ENCODE results near the gene GLIS1. TPM values are rescaled to one million over a fixed set of nuclear protein-coding genes. Genes with fewer than 3 reads are reported as not detected.

GLIS1 gene
- total RNA-seq, 1 donor from 2014 or later: not detected

DNA sequence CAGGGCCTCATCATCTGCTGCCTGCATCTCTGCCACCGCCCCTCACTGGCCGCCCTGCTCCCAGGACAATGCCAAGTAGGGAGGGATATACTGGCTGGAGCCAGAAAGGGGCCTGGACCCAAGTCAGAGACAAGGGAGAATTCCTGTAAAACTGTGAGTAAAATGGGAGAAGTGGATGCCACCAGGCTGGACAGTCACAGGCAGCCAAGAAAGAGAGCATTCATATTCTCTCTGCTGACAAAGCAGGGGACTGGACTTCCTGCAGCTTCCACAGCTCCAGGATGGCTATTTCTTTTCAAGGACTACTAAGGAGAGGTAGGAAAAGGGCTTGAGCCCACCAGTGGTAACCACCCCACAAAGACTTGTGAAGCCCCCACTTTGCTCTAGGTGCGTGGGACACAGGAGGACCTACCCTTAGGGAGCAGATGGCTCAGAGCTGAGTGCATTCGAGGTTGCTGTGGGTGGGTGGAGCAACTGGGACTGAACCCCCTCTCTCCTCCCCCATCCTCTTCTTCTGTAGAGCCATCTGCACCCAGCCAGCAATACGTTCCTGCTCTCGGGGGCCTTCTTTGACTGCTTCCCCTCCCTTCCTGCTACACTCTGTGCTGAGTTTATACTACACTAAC is 57.5 kb downstream of the GLIS1 start:
- intact Hi-C loops (cut with micrococcal nuclease): loop anchor here (10.0 kb wide), 1 partner anchor 407 kb away; no protein-coding TSS in a partner anchor

DNA sequence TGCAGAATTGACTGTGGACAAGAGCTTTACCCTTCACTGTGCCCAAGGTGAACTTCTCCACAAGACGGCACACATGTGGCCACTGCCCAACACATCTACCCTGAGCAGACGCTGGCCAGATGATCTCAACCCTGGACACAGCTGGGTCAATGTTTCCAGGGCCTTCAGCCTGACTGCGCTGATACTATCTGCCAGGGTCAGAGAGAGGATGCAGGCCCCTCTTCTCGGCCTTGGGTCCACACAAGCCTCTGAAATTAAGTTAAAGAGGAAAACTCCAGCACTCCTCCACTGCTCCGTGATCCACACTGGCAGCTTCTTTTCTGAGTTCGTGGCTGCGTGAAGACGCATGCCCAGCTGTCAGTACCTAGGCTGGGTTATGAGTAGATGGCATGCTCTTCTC is 58.1 kb downstream of the GLIS1 start:
- intact Hi-C loops (cut with micrococcal nuclease): loop anchor here (10.0 kb wide), 1 partner anchor 406 kb away; no protein-coding TSS in a partner anchor

DNA sequence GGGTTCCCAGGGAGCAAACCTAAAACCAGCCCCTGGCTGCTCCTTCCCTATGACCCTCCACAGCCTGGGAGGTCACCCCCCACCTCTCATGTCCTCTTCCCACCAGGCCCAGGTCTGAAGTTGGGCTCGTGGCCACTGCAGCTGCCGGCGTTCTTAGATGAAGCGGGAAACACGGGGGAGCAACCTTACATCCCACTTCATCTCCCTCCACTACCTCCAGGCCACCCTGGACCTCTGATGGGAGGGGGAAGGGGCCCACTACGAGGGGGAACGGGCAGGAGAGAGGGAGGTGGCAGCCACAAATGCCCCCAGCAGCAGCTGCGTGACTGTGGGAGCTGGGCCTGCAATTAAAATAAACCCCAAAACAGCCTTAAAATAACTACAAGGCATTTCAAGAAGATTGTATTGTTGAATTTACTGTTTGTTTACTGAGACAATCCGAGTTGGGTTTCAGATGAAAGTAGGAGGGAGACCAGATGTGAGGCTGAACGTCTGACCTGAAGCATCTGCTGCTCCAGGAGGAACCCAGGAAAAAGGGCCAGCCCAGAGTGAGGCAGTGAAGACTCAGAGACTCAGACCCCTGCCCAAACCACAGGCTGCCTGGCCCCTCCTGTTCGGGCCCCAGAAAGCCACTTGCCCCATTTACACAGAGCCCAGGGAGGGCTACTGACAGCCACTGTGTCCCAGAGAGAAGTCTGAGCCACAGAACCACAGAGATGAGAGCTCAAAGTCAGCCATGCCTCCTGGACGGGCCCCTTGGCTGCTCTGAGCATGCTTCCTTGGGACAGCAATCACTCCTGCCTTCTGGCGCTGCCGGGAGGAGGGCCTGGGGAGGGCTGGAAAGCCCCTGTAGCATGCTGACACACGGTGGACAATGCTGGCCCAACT is 59.8 kb downstream of the GLIS1 start:
- intact Hi-C loops (cut with micrococcal nuclease): no loop called here

DNA sequence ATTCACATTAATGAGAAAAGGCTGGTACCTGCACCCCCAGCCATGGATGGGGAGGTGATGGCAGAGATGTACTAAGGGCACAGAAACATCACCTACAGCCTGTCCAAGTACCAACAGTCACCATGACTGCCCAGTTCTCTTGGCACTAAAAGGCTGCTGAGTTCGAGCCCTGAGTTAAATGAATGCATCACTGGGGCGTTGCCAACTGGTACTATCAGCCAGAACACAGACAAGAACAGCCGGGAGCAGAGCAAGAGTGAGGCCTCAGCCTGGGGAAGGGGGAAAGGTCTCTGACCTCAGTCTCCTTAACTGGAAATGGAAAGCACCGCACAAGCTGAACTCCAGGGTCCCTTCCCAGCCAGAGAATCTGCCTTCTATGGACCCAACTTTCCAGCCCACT is 60.5 kb downstream of the GLIS1 start:
- intact Hi-C loops (cut with micrococcal nuclease): no loop called here

DNA sequence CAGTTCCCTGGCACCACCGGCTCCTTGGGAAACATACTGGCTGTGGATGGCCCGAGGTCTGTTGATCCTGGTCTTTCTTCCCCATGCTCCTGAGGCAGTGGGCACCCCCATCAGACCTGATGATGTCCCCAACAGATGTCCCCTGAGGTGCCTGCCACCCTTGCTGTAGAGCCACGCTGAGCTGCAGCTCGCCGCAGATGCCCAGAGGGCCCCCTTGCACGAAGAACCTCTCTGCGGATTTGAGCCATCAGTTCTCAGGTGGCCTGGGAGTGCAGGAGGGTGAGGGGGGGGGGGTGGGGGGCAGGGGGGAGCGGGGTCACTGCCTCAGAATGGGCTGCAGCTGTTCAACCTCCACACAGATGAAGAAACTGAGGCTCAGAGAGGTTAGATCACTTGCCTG is 60.9 kb downstream of the GLIS1 start:
- intact Hi-C loops (cut with micrococcal nuclease): no loop called here

DNA sequence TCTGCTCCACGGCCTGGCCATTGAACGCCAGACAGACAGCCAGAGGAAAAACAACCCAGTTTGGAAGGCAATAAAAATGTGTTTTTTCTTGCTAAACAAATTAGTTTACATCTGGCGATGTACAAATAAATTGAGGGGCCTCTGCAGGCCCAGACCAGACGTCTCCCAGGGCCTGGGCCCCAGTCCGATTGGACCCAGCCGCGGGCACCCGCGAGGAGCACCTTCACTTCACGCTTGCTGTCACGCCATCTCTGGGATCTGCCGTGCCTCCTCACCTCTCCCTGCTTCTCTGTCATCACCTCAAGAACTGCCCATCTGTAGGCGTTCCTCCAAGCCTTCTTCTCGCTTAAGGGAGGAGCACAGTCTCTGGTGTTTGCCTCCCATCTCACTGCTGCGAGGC is 61.5 kb downstream of the GLIS1 start:
- intact Hi-C loops (cut with micrococcal nuclease): no loop called here

DNA sequence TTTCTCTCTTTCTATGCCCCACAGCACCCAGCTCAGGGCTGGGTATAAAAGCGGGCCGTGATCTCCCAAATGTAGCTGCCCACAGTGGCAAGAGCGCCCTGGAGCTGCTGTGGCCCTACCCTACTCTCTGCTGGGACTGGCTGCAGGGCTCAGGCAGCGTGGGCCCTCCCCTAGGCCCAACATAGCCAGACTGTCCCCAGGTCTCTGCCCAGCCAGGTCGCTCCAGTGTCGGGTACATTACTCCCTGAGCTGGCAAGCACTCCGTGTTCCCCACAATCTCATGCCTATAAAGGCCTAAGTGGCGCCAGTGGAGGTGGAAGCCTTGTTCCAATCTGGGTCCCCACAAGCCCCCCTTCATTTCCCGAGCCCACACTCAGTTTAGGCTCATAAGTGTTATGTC is 66.2 kb downstream of the GLIS1 start:
- intact Hi-C loops (cut with micrococcal nuclease): no loop called here

DNA sequence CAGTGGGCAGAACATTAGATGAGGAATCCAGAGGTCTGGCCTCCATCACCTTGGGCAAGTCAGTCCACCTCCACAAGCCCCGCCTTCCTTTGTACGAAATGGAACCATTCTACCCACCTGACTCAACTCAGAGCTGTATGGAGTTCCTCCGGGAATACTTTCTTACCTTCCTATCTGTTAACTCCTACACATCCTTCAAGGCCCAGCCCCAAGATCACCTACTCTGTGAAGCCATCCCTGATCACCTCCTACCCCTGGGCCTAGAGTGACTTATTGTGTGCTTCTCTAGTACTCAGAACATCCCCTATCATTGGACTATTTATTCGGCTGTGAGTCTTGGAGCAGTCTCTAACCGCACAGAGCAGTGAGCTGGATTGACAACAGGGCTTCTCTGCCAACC is 66.7 kb downstream of the GLIS1 start:
- intact Hi-C loops (cut with micrococcal nuclease): no loop called here

DNA sequence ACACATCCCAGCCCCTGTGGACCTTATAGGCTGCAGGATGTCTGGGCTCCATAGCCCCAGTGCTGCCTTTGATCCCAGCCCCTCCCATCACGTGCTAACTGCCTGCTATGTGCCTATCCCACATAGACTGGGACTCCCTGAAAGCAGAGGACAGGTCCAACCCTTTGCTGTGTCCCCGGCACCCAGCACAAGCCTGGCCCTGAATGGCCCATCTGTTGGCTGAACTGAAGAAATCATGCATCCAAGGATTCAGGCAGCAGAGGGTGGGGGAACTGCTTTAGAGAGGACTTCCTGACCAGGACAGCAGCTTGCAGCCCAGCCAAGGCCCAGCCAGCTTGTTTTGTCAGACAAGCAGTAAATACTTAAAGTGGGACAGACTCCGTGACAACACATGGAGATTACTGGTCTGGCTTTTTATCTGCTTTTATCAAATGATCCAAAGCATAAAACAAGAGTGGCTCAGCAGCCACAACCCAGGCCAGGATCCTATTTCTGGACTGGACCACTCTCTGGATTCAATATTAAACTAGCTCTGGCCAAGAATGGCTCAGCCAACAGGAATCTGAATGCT is 69.3 kb downstream of the GLIS1 start:
- intact Hi-C loops (cut with micrococcal nuclease): no loop called here

DNA sequence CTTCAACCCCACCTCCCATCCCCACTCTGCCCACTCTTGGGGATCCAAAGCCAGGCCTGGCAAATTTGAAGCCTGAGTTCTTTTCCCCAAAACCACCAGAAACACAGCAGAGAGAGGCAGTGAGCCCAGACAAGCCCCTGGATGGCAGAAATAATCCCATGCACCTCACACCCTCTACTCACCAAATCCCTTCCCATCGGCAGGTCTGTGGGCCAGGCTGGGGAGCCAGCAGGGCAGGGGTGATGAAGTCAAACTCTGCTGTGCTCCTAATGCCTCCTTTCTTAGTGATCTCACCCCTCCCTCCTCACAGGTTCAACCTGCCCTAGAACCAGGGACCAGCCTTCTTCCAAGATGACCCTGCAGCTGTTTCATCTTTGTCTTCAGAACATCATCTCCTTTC is 72.4 kb downstream of the GLIS1 start:
- intact Hi-C loops (cut with micrococcal nuclease): no loop called here

DNA sequence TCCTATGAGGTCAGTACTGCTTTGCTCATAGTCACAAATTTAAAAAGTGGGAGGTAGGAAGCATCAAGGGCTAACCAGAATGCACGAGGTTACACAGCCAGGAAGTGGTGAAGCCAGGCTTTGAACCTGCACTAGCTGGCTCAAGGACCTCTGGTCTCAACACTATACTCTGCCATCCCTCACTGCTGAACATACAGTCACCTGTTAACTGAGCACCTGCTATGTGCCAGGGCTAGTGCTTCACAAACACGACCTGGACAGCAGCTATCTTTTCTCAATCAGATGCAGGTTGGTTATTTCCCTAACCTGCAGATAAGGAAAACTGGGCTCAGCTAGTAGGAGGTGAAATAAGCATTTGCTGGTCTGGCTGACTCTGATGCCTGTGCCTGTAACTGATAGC is 73.0 kb downstream of the GLIS1 start:
- intact Hi-C loops (cut with micrococcal nuclease): no loop called here

DNA sequence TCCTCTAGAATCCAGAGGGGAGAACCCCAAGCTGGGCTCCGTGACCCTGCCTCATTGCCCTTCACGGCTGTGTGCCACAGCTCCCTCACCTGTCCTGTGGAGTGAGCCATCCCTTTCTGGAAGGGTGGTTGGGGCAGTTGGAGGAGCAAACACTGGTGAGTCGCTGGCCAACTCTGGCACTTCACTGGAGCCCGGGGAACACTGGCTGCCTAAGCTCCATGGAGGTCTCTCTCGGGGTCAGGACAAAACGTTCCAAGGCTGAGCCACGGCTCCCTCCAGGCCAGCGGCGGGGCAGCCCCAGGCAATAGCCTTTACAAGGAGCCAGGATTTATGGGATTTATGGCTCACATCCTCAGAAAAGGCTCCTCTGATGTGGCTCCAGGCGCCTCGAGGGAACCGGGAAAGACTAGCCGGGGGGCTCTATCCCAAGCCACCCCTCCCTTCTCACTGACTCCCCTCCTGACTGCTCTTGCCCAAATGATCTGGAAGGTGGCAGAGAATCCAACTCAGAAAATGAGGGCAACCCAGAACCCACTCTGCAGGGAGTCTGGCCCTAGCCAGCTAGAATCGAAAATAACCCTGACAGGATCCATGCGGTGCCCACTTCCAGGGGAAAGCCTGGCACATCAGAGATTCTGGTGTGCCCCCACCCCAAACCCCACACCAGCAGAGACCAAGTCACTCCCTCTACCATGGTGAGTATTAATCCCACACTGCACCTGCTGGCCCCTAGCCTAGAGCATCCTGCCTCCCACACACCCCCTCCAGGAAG is 75.2 kb downstream of the GLIS1 start:
- intact Hi-C loops (cut with micrococcal nuclease): no loop called here

DNA sequence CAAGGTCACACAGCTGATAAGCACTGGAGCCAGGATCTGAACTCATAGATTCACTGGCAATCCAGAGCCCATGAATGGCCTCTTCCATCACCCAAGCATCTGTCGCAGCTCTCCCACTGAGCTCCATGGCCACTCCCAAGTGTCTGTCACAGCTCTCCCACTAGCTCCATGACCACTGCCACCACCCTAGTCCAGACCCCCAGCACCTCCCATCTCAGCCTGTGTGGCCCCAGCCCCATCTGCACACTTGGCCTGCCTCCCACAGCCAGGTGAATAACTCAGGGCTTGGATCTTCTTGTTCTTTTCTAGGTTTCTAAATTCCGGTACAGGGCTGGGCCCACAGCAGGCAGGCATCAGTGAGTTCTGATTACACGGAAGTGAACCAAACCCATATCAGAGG is 76.0 kb downstream of the GLIS1 start:
- intact Hi-C loops (cut with micrococcal nuclease): no loop called here

DNA sequence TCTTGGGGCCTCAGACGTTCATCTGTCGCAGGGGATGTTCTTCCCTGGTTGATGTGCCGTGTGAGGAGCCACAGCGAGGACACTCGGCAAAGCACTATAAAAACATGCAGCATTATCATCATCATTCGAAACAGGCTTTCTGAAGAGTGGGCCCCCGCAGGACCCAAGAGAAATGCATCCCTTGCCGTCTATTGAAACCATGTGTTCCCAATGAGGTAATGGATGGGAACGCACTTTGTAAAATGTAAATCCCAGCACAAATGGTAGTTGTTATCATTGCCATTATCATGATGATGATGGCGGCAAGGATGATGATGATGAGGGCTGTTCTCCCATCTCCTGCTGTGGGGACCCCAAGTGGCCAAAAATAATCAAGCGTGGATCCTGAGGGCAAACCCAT is 76.8 kb downstream of the GLIS1 start:
- intact Hi-C loops (cut with micrococcal nuclease): no loop called here

DNA sequence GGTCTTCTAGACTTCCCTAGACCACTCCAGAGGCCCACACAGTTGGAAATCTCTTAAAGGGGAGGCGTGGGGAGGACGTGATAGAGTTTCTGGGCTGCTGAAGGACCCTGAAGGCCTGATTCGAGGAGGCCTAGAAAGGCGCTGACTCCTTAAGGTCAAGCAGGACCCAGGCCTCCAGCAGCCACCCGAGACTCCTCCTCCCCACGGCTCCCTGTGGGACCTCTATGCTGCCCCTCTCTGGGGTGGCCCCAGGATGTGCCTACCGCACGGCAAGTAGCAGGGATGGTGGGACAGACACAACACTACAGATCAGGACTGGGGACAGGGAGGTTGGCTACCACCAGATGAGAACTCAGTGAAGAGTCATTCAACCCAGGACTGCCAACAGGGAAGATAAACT is 77.5 kb downstream of the GLIS1 start:
- intact Hi-C loops (cut with micrococcal nuclease): no loop called here

DNA sequence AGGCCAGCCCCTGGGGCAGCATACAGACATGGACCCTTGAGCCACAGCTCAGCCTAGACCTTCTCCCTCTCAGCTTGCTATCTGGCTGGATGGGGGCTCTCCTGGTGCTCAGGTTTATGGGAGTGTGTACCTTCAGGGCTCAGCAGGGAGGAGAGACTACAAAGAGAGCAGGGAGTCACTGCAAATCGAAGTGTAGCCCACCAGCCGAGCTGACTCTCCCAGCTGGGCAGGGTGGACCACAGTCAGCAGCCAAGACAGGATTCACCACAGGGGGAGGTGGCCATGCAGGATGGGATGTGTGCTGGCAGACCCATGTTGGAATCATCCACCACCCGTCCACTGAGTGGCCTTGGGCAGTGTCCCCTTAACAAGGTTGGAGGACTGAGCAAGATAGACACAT is 78.3 kb downstream of the GLIS1 start:
- intact Hi-C loops (cut with micrococcal nuclease): no loop called here

DNA sequence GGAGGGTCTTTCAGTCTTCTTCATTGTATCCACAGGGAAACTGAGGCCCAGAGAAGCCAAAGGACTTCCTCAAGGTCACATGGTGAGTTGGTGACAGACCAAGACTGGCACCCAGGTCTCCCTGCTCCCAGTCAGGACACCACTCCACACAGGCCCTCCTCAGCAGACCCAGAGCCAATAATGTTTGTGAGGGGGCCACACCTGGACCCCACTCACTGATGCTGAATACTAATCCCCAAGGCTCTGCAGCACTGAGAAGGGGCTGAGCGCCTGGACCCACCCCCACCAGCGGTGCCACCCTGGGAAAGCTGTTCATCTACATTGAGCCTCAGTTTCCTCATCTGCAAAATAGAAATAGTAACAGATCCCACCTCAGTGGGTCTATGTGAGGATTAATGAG is 79.5 kb downstream of the GLIS1 start:
- intact Hi-C loops (cut with micrococcal nuclease): no loop called here

DNA sequence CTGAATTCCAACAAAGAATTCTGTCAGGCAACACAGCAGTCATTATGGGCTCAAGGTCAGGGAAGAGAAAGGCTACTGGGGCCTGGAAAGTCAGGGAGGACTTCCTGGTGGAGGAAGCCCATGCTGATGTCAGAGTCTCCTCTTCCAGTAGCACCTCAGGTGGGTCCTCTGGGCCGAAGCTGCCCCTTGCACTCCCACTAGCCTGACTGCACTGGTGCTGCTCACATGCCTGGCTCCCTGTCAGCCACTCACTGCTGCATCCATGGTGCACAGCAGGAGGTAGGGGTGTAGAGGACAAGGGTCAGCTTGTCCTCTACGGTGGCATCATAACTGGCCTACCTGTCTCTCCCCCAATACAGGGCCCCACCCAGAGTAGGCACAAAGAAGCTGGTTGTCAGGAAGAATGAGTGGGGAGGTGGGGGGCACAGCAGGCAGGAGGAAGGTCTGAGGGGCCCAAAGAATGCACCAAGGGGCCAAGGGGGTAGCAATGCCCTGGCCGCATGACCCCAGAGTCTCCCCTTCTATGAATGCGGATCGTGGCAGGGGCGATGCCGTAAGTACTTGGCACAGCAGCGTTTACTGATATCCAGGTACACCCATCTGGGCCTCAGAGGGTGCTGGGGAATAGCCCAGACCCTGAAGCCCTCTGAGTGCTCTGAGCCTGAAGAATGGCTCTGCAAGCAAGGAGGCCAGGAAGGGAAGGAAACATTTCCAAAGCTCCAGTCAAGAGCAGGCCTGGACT is 80.3 kb downstream of the GLIS1 start:
- intact Hi-C loops (cut with micrococcal nuclease): no loop called here

DNA sequence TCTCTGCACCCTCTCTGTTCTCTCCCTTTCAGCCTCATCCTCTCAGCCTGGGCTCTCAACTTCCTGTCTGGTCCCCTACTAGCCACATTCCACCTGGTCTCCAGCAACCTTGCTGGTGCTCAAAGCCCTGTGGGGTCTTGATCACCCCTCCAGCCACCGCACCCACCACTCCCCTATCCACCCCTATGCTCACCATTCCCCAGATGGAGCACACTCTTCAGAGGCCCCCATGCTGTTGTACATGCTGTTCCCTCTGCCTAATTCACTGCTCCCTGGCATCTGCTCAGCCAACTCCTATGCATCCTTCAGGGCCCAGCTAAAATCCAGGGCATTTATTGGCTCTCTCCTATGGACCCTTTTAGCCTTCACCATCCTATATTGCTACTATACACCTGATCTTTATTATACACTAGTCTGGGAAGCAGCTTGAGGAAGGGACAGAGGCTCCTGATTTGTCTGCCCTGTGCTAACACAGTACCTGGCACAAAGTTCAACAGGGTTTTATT is 81.0 kb downstream of the GLIS1 start:
- intact Hi-C loops (cut with micrococcal nuclease): no loop called here

DNA sequence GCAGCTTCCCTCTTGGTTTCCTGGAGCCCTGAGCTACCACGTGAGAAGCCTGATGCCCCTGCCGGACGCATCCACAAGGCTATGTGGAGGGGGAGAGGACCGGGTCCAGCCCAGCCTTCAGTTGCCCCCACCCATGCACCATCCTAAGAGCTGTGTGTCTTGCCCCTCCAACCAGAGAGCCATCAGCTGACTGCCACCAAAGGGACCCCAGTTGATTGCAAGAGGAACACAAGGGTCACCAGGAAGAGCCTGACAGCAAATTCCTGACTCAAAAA is 81.5 kb downstream of the GLIS1 start:
- intact Hi-C loops (cut with micrococcal nuclease): no loop called here

Measured in T-helper 1 cell treated with Interleukin-12 subunit alpha and Interleukin-12 subunit beta and Interleukin-4 antibody, amounts not matched to agents 30 ng/mL and 1 ng/mL, for 36 hours (primary cell).